ENCODE data around the gene RPE65.

- no peak for TF ChIP-seq CTCF (IDR thresholded peaks at IDR 0.05)
- no peak for TF ChIP-seq POLR2A (IDR thresholded peaks at IDR 0.05)
- TF ChIP-seq EP300 (IDR thresholded peaks at IDR 0.05), result no peak
- no peak for TF ChIP-seq POLR2AphosphoS5 (IDR thresholded peaks at IDR 0.05)
Measured at GRCh38 chr1:68431076-68431475, 18.7 kb downstream of the RPE65 start.

Measured in sigmoid colon (tissue), 4 donors.